ENCODE results near the gene CPS1. TPM values are rescaled to one million over a fixed set of nuclear protein-coding genes. Genes with fewer than 3 reads are reported as not detected.
A peak's percentile ranks its signal among the peaks of the same experiment; 100 is the strongest.

Gene CPS1
- total and polyA plus RNA-seq, 2 of the 8 experiments (the other 6 are each of a cell fraction or from before 2014, with no cell fraction given), result 7.9 to 15.7 TPM

- no peak for TF ChIP-seq SP2 (IDR thresholded peaks at IDR 0.05; ENCODE audit: low read length)
- TF ChIP-seq NANOG (IDR thresholded peaks at IDR 0.05; ENCODE audit: insufficient read depth, low read depth, low read length, poor library complexity, severe bottlenecking), result no peak
- no peak for TF ChIP-seq KDM4A (IDR thresholded peaks at IDR 0.05; ENCODE audit: low read depth, low read length, severe bottlenecking)
- TF ChIP-seq, protein P1, sequence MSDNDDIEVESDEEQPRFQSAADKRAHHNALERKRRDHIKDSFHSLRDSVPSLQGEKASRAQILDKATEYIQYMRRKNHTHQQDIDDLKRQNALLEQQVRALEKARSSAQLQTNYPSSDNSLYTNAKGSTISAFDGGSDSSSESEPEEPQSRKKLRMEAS (IDR thresholded peaks at IDR 0.05), result no peak
- peak in 1 of 2 experiments; percentile 51; a peak in 1 of 3 replicates for TF ChIP-seq EP300 (IDR thresholded peaks at IDR 0.05; ENCODE audit: borderline replicate concordance in 1 of 2, low read depth in 2 of 2, low read length in 2 of 2)
- no peak for TF ChIP-seq BRCA1 (IDR thresholded peaks at IDR 0.05; ENCODE audit: low read depth, low read length)
- TF ChIP-seq JUND (IDR thresholded peaks at IDR 0.05; ENCODE audit: low read length), result no peak
- TF ChIP-seq MAFK (IDR thresholded peaks at IDR 0.05; ENCODE audit: low read depth, low read length), result no peak
- TF ChIP-seq EGR1 (IDR thresholded peaks at IDR 0.05; ENCODE audit: borderline replicate concordance, low read depth, low read length), result no peak
- TF ChIP-seq HDAC6 (IDR thresholded peaks at IDR 0.05; ENCODE audit: low read depth, low read length), result no peak
- TF ChIP-seq GABPA (IDR thresholded peaks at IDR 0.05; ENCODE audit: borderline replicate concordance, insufficient read depth, low read length), result no peak
These were observed 1.3 kb downstream of the CPS1 start (continued) for GRCh38 chr2:210557721-210558120.
